Vagina (tissue), 2 donors: Measurements from ENCODE around the gene CCNDBP1.

Source experiments
- POLR2AphosphoS5 ChIP-seq, 2 donors: sonication (generic); formaldehyde crosslinking; IDR thresholded peaks; one replicate each; pipeline ENCODE4 v1.9.0; 2017; ENCODE audit warnings: antibody characterized with exemption in 2 of 2, mild to moderate bottlenecking in 2 of 2, low read depth in 1 of 2; ENCODE audit not compliant: insufficient read depth in 1 of 2
- TF ChIP-seq, protein P1 (sequence below), 3 experiments: fragments of 450-650 bp in 2 of 3; fragments of 200-600 bp in 1 of 3; sonication (generic) in 1 of 3; IDR thresholded peaks; one replicate each; pipeline ENCODE4 v1.5.1; 2017 to 2019; ENCODE audit warnings: antibody characterized with exemption in 3 of 3, mild to moderate bottlenecking in 2 of 3, moderate library complexity in 2 of 3

DNA sequence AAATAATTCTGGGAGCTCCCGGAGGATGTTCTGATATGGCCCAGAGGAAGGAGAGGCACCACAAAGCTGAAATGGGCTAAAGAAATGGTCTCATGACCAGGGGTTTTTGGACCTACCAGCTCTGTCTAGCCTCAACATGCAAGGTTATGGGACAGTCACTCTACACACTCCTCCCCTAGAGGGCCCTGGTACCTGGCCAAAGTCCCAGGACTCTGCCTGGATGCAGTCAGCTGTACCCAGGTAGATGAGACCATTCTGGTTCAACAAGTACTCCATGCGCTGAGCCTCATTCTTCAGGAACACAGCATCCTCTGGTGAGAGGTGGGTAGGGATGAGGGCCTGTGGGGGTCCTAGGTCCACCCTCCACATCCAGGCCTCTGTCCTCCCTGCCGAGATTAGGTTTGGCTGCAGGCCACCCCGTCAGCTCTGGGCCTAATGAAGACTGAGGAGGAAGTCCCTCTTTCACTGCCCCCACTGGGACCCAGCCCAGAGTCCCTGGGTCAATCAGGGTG lies 26.1 kb downstream of the CCNDBP1 start:
- TF ChIP-seq, protein P1, sequence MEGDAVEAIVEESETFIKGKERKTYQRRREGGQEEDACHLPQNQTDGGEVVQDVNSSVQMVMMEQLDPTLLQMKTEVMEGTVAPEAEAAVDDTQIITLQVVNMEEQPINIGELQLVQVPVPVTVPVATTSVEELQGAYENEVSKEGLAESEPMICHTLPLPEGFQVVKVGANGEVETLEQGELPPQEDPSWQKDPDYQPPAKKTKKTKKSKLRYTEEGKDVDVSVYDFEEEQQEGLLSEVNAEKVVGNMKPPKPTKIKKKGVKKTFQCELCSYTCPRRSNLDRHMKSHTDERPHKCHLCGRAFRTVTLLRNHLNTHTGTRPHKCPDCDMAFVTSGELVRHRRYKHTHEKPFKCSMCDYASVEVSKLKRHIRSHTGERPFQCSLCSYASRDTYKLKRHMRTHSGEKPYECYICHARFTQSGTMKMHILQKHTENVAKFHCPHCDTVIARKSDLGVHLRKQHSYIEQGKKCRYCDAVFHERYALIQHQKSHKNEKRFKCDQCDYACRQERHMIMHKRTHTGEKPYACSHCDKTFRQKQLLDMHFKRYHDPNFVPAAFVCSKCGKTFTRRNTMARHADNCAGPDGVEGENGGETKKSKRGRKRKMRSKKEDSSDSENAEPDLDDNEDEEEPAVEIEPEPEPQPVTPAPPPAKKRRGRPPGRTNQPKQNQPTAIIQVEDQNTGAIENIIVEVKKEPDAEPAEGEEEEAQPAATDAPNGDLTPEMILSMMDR (IDR thresholded peaks at IDR 0.05) = no peak
- TF ChIP-seq POLR2AphosphoS5 (IDR thresholded peaks at IDR 0.05; ENCODE audit: insufficient read depth in 1 of 2, low read depth in 1 of 2) = no peak
